K562 (cell line): ENCODE results near the gene LRRC57. TPM values are rescaled to one million over a fixed set of nuclear protein-coding genes. Genes with fewer than 3 reads are reported as not detected.

Experiments used
- ATF7 ChIP-seq: fragments of 450-650 bp; IDR thresholded peaks from 2 replicates; pipeline ENCODE4 v1.7.1; 2014; ENCODE audit warnings: mild to moderate bottlenecking, moderate library complexity
- C11orf30 ChIP-seq: fragments of 450-650 bp; IDR thresholded peaks from 2 replicates; pipeline ENCODE4 v1.6.1; 2016; ENCODE audit warnings: low read depth, mild to moderate bottlenecking
- CHD1 ChIP-seq: fragments of 200-600 bp; sonication (generic); IDR thresholded peaks from one replicate; pipeline ENCODE4 v1.6.1; 2012; ENCODE audit warnings: mild to moderate bottlenecking, moderate library complexity, low read length, inconsistent platforms
- COPS2 ChIP-seq: fragments of 450-650 bp; conservative IDR thresholded peaks from 2 replicates; pipeline ENCODE4 v1.6.1; 2016; ENCODE audit warnings: mild to moderate bottlenecking, moderate library complexity
- CTCF ChIP-seq, 3 experiments: IDR thresholded peaks in 2 of 3; conservative IDR thresholded peaks in 1 of 3; 2 replicates each; pipeline ENCODE4 v1.5.1; 2011 to 2012; ENCODE audit warnings: low read length in 3 of 3, mild to moderate bottlenecking in 3 of 3, control low read depth in 2 of 3, improper control_type of control experiment in 1 of 3, inconsistent platforms in 1 of 3, low read depth in 1 of 3, mixed read lengths in 1 of 3, moderate library complexity in 1 of 3; ENCODE audit not compliant: insufficient read depth in 2 of 3
- EP400 ChIP-seq: fragments of 450-650 bp; IDR thresholded peaks from 2 replicates; pipeline ENCODE4 v1.6.1; 2017; ENCODE audit warnings: antibody characterized with exemption, mild to moderate bottlenecking, moderate library complexity
- ETV1 ChIP-seq: fragments of 450-650 bp; conservative IDR thresholded peaks from 2 replicates; pipeline ENCODE4 v1.6.1; 2016; ENCODE audit warnings: missing genetic modification characterization, control low read depth, low read depth, missing compliant biosample characterization
- HDAC1 ChIP-seq, 2 experiments: fragments of 450-650 bp; IDR thresholded peaks; 2 replicates each; pipeline ENCODE4 v1.6.1; 2016 to 2017; ENCODE audit warnings: inconsistent platforms in 1 of 2, mild to moderate bottlenecking in 1 of 2, moderate library complexity in 1 of 2
- HLTF ChIP-seq: fragments of 450-650 bp; IDR thresholded peaks from 2 replicates; pipeline ENCODE4 v1.6.1; 2016
- KDM4B ChIP-seq, 2 experiments: fragments of 450-650 bp in 1 of 2; sonication (generic) in 1 of 2; IDR thresholded peaks; 2 replicates each; pipeline ENCODE4 v1.6.1; 2016 to 2017; ENCODE audit warnings: borderline replicate concordance in 2 of 2, antibody characterized with exemption in 1 of 2, low read depth in 1 of 2, mild to moderate bottlenecking in 1 of 2
- NFIC ChIP-seq: fragments of 450-650 bp; IDR thresholded peaks from 2 replicates; pipeline ENCODE4 v1.6.1; 2017; ENCODE audit warnings: mild to moderate bottlenecking, inconsistent platforms
- NFRKB ChIP-seq: fragments of 450-650 bp; IDR thresholded peaks from 2 replicates; pipeline ENCODE4 v1.6.1; 2016; ENCODE audit warnings: low read depth
- POU5F1 ChIP-seq: fragments of 150-350 bp; IDR thresholded peaks from 2 replicates; pipeline ENCODE4 v1.6.1; 2014; ENCODE audit warnings: borderline replicate concordance, low read length, low read depth, mild to moderate bottlenecking; ENCODE audit not compliant: partially characterized antibody
- TCF7L2 ChIP-seq: fragments of 150-350 bp; IDR thresholded peaks from 2 replicates; pipeline ENCODE4 v1.6.1; 2016; ENCODE audit warnings: low read depth, mild to moderate bottlenecking, low read length, moderate library complexity
- UBTF ChIP-seq, 2 experiments: IDR thresholded peaks; 2 replicates each; pipeline ENCODE4 v1.6.1; 2012; ENCODE audit warnings: improper control_type of control experiment in 2 of 2, low read depth in 2 of 2, low read length in 2 of 2, borderline replicate concordance in 1 of 2
- ZNF174 ChIP-seq: fragments of 250-450 bp; sonication (Bioruptor Pico); IDR thresholded peaks from 2 replicates; pipeline ENCODE4 v1.4.0; 2020; ENCODE audit warnings: mild to moderate bottlenecking
- ZNF609 ChIP-seq: sonication (generic); formaldehyde crosslinking; IDR thresholded peaks from 2 replicates; pipeline ENCODE4 v1.8.1; 2023; ENCODE audit warnings: missing genetic modification reagents, mild to moderate bottlenecking, borderline replicate concordance
- ZNF695 ChIP-seq: fragments of 450-650 bp; formaldehyde crosslinking; IDR thresholded peaks from 2 replicates; pipeline ENCODE4 v1.4.0; 2020; ENCODE audit warnings: mild to moderate bottlenecking, moderate library complexity
- ZNF785 ChIP-seq: fragments of 250-450 bp; sonication (Bioruptor Pico); IDR thresholded peaks from 2 replicates; pipeline ENCODE4 v1.4.0; 2020; ENCODE audit warnings: mild to moderate bottlenecking
- polyA plus RNA-seq, 8 experiments: library from polyadenylated mRNA; depleted of rRNA in 4 of 8; stranded (reverse) in 5 of 8; unstranded in 3 of 8; fragments of >200 nt; fragmentation: Nextera tagmentation in 2 of 8; fragmentation: Illumina TruSeq in 1 of 8; extraction: Ambion mirVana in 2 of 8; extraction: Trizol in 1 of 8; gene quantifications; 2 replicates each; pipeline versions ENCODE4 v1.2.1 to v1.2.3, GENCODE V29; 2011 to 2014; ENCODE audit warnings: inconsistent platforms in 1 of 8, missing spikeins in 1 of 8
- total RNA-seq, 7 experiments: library from RNA; depleted of rRNA in 6 of 7; stranded (reverse); fragments of >200 nt in 6 of 7; fragmentation: Illumina TruSeq in 2 of 7; extraction: Trizol in 2 of 7; gene quantifications; 2 replicates each; pipeline versions ENCODE4 v1.2.1 to v1.2.3, GENCODE V29; 2011 to 2021; ENCODE audit warnings: low replicate concordance in 1 of 7

Gene LRRC57
- total and polyA plus RNA-seq, 9 of the 15 experiments (the other 6 are each of a cell fraction or from before 2014, with no cell fraction given): 3.9 to 20.4 (median 14.8) TPM

- TF ChIP-seq CTCF (IDR thresholded peaks at IDR 0.05 in 2 of 3, conservative IDR thresholded peaks at IDR 0.05 in 1 of 3; ENCODE audit: insufficient read depth in 2 of 3, low read depth in 1 of 3, low read length in 3 of 3) (0 out of 6 replicates have a peak, but pooled peaks of 1 of the 3 experiments have one; percentile 14), C11orf30 (0 out of 2 replicates have a peak, but pooled peaks have one; percentile 78), ETV1 (tag) (no peak; the same call in 1 of the 2 replicates), NFRKB (0 out of 2 replicates have a peak, but pooled peaks have one; percentile 65), TCF7L2 (no peak), ZNF174 (no peak), ZNF695 (CRISPR knock-in tag) (no peak), ZNF785 (no peak), COPS2 (no peak), NFIC (peak; percentile 69), KDM4B (IDR thresholded peaks at IDR 0.05; ENCODE audit: borderline replicate concordance in 2 of 2, low read depth in 1 of 2) (0 out of 4 replicates have a peak, but pooled peaks of 1 of the 2 experiments have one; percentile 46), EP400 (peak; percentile 73; the same call in 1 of the 2 replicates), CHD1 (peak; percentile 32), ZNF609 (CRISPR knock-in tag) (peak; percentile 8; the same call in 1 of the 2 replicates), HDAC1 (IDR thresholded peaks at IDR 0.05) (0 out of 4 replicates have a peak, but pooled peaks of 1 of the 2 experiments have one; percentile 8), UBTF (IDR thresholded peaks at IDR 0.05; ENCODE audit: borderline replicate concordance in 1 of 2, low read depth in 2 of 2, low read length in 2 of 2) (0 out of 4 replicates have a peak, but pooled peaks of 1 of the 2 experiments have one; percentile 13), POU5F1 (no peak), ATF7 (no peak), HLTF (0 out of 2 replicates have a peak, but pooled peaks have one; percentile 9)
Measured at GRCh38 chr15:42549032-42549491, 469 bp upstream of the LRRC57 start (continued).
